ENCODE results near the gene ABHD15. TPM values are rescaled to one million over a fixed set of nuclear protein-coding genes. Genes with fewer than 3 reads are reported as not detected.

The ABHD15 gene
- total RNA-seq, 4 donors from 2014 or later, result 5.4 to 12.6 (median 11.1) TPM

DNA sequence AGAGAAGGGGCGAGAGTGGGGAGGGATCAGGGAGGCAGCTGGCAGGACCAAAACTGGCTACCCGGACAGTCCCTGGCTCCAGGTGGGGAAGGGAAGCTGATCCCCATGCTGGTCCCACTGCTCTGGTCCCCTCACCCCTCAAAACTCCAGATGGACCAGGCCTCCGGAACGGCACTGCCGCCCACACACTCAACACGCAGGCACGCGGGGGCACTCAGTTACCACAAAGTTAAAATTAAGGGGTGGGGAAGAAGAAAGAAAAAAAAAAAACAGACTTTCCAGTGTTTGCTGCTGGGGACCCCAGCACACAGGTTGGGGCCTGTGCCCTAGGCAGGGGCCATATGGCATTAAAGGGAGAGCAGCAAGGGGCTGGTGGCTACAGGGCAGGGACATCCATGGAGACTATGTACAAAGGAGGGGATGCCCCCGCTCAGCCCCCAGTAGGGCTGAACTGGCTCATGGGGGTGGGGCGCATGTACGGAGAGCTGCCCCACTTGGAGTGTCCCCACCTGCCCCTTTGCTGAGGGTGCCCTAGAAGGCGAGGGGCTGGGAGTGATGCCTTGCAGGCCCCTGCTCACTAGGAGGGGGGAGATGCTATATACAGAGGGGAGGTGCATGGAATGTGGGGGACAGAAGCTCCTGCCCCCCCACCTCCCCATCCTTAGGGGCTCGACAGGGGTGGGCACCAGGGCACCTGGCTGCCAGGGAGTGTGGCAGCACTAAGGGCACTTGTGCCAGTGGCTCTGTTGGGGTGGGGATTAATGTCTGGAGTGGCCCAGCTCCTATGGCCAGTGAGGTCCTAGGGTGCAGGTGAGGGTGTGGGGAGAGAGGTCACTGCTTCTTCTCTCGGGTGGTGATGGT lies 7.3 kb upstream of the ABHD15 start:
- TF ChIP-seq POLR2AphosphoS5 (IDR thresholded peaks at IDR 0.05) (no peak), POLR2A (IDR thresholded peaks at IDR 0.05) (no peak), EP300 (IDR thresholded peaks at IDR 0.05) (no peak)
- TF ChIP-seq, protein P1, sequence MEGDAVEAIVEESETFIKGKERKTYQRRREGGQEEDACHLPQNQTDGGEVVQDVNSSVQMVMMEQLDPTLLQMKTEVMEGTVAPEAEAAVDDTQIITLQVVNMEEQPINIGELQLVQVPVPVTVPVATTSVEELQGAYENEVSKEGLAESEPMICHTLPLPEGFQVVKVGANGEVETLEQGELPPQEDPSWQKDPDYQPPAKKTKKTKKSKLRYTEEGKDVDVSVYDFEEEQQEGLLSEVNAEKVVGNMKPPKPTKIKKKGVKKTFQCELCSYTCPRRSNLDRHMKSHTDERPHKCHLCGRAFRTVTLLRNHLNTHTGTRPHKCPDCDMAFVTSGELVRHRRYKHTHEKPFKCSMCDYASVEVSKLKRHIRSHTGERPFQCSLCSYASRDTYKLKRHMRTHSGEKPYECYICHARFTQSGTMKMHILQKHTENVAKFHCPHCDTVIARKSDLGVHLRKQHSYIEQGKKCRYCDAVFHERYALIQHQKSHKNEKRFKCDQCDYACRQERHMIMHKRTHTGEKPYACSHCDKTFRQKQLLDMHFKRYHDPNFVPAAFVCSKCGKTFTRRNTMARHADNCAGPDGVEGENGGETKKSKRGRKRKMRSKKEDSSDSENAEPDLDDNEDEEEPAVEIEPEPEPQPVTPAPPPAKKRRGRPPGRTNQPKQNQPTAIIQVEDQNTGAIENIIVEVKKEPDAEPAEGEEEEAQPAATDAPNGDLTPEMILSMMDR (IDR thresholded peaks at IDR 0.05), result no peak
- Histone ChIP-seq H3K9me3 (no peaks in the 10 kb centered on the region), H3K36me3 (peaks cover 0 to 67% of the 10 kb centered on the region in 2 donors), H3K27ac (no peak overlapping the region), H3K4me3 (no peak overlapping the region), H3K4me1 (peaks cover 0 to 60% (median 19%) of the 10 kb centered on the region in 3 donors), H3K27me3 (no peaks in the 10 kb centered on the region)
- no peak for ATAC-seq
- WGBS, 2 donors (ENCODE audit: low coverage in 1 of 2), result 73 to 79% methylated on average over 3 to 8 of the region's 14 CpGs

DNA sequence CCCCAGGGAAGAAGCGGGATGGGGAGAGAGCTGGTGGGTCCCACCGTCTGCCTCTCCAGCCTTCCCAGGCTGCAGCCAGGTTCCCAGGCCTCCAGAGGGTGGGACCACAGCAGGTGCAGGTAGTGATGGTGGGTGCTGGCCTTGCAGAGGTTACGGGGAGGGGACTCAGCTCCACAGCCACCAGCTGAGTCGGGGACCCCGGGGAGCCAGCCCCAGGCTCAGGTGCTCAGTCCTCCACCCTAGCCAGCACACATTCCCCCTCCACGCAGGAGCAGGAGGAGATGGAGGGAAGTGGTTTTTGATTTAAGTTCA lies 6.7 kb upstream of the ABHD15 start:
- H3K36me3 ChIP-seq, result peaks cover 0 to 61% of the 10 kb centered on the region in 2 donors
- H3K4me1 ChIP-seq, result peaks cover 0 to 64% (median 21%) of the 10 kb centered on the region in 3 donors
- H3K4me3 ChIP-seq, result no peak overlapping the region
- H3K27me3 ChIP-seq, result no peaks in the 10 kb centered on the region
- TF ChIP-seq EP300 (IDR thresholded peaks at IDR 0.05) (no peak), POLR2A (IDR thresholded peaks at IDR 0.05) (no peak)
- TF ChIP-seq, protein P1 (IDR thresholded peaks at IDR 0.05), result no peak
- no CpG with 5 or more reads among the region's 6 CpGs for WGBS, 2 donors (ENCODE audit: low coverage in 1 of 2)
- H3K9me3 ChIP-seq, result no peaks in the 10 kb centered on the region
- H3K27ac ChIP-seq, result peak overlapping the region in 2 of 4 donors; percentile 53 to 66
- no peak for ATAC-seq

DNA sequence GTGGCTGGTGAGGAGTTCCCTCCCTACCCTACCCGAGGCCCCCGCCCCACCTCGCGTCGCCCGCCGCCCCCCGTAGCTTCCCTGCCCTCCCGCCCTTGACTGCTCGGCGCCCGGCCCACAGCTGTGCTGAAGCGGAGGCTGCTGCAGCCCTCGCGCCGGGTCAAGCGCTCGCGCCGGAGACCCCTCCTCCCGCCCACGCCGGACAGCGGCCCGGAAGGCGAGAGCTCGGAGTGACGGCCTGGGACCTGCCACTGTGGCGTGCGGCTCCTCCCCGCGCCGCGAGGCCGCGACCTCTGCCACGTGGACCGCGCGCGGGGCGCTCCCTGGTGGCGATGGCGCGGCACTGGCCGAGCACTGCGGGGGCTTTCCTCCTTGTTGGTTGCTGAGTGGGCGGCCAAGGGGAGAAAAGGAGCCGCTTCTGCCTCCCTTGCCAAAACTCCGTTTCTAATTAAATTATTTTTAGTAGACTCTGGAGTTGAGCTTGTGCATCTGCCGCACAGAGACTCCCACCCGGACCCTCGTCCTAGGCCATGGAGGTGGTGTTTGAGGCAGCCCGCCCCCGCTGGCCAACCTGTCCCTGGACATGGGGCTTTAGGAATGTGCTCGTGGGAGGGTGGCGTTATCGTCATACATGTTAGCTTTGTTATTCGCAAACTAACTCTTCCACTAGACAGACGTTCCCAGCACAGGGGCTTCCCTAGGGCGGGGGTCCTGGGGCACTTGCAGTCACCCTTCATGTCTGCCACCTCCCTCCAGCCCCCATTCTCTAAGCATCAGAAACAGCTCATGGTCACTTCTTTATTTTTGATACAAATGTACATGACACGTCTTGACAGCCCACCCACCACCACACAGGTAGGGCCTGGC lies 6.1 kb upstream of the ABHD15 start:
- Histone ChIP-seq H3K9me3 (no peaks in the 10 kb centered on the region), H3K4me3 (peak overlapping the region; percentile 3 to 51), H3K4me1 (peaks cover 0 to 58% (median 21%) of the 10 kb centered on the region in 3 donors), H3K36me3 (peaks cover 0 to 55% of the 10 kb centered on the region in 2 donors), H3K27me3 (no peaks in the 10 kb centered on the region), H3K27ac (peak overlapping the region in 3 of 4 donors; percentile 53 to 66 (median 61))
- WGBS, 2 donors (ENCODE audit: low coverage in 1 of 2), result 20 to 50% methylated on average over 2 to 10 of the region's 62 CpGs
- ATAC-seq, result peak; percentile 61
- TF ChIP-seq EP300 (IDR thresholded peaks at IDR 0.05), result no peak
- no peak for TF ChIP-seq POLR2A (IDR thresholded peaks at IDR 0.05)
- TF ChIP-seq, protein P1 (IDR thresholded peaks at IDR 0.05), result peak in 3 of 4 experiments; percentile 84 to 92 (median 88)
- peak; percentile 41 for TF ChIP-seq POLR2AphosphoS5 (IDR thresholded peaks at IDR 0.05)

DNA sequence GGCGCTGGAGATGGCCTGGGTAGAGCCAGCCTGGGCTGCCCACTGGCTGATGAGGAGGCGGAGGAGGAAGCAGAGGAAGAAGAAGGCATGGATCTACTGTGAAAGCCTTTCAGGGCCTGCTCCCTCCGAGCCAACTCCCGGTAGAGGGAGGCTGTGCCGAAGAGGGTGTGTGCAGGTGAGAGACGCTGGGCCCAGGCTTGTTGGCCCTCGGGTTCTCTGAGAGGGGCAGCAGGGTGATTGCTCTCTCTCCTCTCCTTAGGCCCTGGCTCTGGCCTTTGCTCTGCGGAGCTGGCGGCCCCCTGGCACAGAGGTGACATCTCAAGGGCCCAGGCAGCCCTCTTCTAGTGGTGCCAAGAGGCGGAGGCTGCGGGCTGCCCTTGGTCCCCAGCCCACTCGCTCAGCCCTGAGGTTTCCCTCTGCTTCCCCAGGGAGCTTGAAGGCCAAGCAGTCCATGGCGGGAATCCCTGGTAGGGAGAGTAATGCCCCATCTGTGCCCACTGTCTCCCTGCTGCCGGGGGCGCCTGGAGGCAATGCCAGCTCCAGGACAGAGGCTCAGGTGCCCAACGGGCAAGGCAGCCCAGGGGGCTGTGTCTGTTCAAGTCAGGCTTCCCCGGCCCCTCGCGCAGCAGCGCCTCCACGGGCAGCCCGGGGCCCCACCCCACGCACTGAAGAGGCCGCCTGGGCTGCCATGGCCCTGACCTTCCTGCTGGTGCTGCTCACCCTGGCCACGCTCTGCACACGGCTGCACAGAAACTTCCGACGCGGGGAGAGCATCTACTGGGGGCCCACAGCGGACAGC lies 5.2 kb upstream of the ABHD15 start:
- Histone ChIP-seq H3K27ac (peak overlapping the region in 3 of 4 donors; percentile 53 to 66 (median 61)), H3K4me1 (peaks cover 0 to 56% (median 18%) of the 10 kb centered on the region in 3 donors), H3K4me3 (peak overlapping the region; percentile 3 to 51)

More for the DNA sequence above, 5.2 kb upstream of the ABHD15 start:
- Histone ChIP-seq H3K27me3 (no peaks in the 10 kb centered on the region), H3K36me3 (peaks cover 0 to 47% of the 10 kb centered on the region in 2 donors), H3K9me3 (no peaks in the 10 kb centered on the region)
- ATAC-seq, result peak; percentile 8
- no peak for TF ChIP-seq POLR2A (IDR thresholded peaks at IDR 0.05)
- no CpG with 5 or more reads among the region's 30 CpGs for WGBS, 2 donors (ENCODE audit: low coverage in 1 of 2)
